Stimulated activated naive B cell treated with anti-CD40 and anti-IgM and Interleukin-4, amounts not matched to agents 10 μg/mL and 1 μg/mL and 100 μg/mL, for 72 hours (primary cell): Measurements from ENCODE around the gene OR10H5.
"Not testable (repeated sequence)": the region's sequence is repeated elsewhere in the genome, so short reads cannot be mapped to it uniquely, and the experiment has no call there.

Experiments used
- ATAC-seq, 2 donors: fragments of 150-1000 bp; cut with Tn5 transposase; replicated peaks; 2 replicates each; pipeline ENCODE4 v1.10.0; 2021; ENCODE audit warnings: moderate library complexity in 1 of 2
- DNase-seq: peaks from one replicate; pipeline ENCODE4 v3.0.0; 2021
- H3K27ac Mint-ChIP-seq: one replicate; pipeline ENCODE4 v1.8.0; 2022; ENCODE audit warnings: mild to moderate bottlenecking, mixed read lengths
- H3K27me3 Mint-ChIP-seq, 2 donors: one replicate each; pipeline ENCODE4 v1.8.0; 2022; ENCODE audit warnings: mixed read lengths in 2 of 2
- H3K36me3 Mint-ChIP-seq, 2 donors: one replicate each; pipeline ENCODE4 v1.8.0; 2022; ENCODE audit warnings: mixed read lengths in 2 of 2, mild to moderate bottlenecking in 1 of 2
- H3K4me1 Mint-ChIP-seq, 2 donors: one replicate each; pipeline ENCODE4 v1.8.0; 2022; ENCODE audit warnings: mixed read lengths in 2 of 2, mild to moderate bottlenecking in 1 of 2
- H3K4me3 Mint-ChIP-seq, 2 donors: one replicate each; pipeline ENCODE4 v1.8.0; 2022; ENCODE audit warnings: mild to moderate bottlenecking in 2 of 2, mixed read lengths in 2 of 2, moderate library complexity in 1 of 2
- H3K9me3 Mint-ChIP-seq, 2 donors: one replicate each; pipeline ENCODE4 v1.8.0; 2022; ENCODE audit warnings: mixed read lengths in 2 of 2, mild to moderate bottlenecking in 1 of 2

OR10H5 gene

GRCh38 chr19:15787611-15788155 is at the start of gene OR10H5:
TSS of gene OR10H5 (plus strand) at chr19:15787661. CDS start at chr19:15794049, 6,388 bp downstream.
- no peaks in the 10 kb centered on the region for H3K36me3 Mint-ChIP-seq
- H3K9me3 Mint-ChIP-seq, result peaks cover 0 to 1% of the 10 kb centered on the region in 2 donors
- H3K27ac Mint-ChIP-seq, result no peak within 1 kb of the TSS
- ATAC-seq (no peak), DNase-seq (no peak)
- peaks cover 28 to 47% of the 10 kb centered on the region in 2 donors for H3K27me3 Mint-ChIP-seq
- H3K4me3 Mint-ChIP-seq, result no peak within 1 kb of the TSS
- no peaks in the 10 kb centered on the region for H3K4me1 Mint-ChIP-seq

GRCh38 chr19:15737722-15738121 is 49.7 kb upstream of the OR10H5 start, which contains the start of gene OR10H3:
TSS of gene OR10H3 (plus strand) at chr19:15737985. CDS start at chr19:15741393, 3,408 bp downstream.
- Mint-ChIP-seq H3K27me3 (peaks cover 35 to 36% of the 10 kb centered on the region in 2 donors), H3K4me1 (no peaks in the 10 kb centered on the region), H3K9me3 (peaks cover 13% of the 10 kb centered on the region in 2 donors), H3K27ac (no peak within 1 kb of the TSS), H3K36me3 (peaks cover 0 to 5% of the 10 kb centered on the region in 2 donors), H3K4me3 (no peak within 1 kb of the TSS)
- ATAC-seq, result no peak
- DNase-seq, result no peak

- DNase-seq (no peak), ATAC-seq (no peak)
- no peak overlapping the region for H3K27ac Mint-ChIP-seq
- peaks cover 26 to 31% of the 10 kb centered on the region in 2 donors for H3K27me3 Mint-ChIP-seq
- H3K9me3 Mint-ChIP-seq, result peaks cover 13% of the 10 kb centered on the region in 2 donors
- no peak overlapping the region for H3K4me3 Mint-ChIP-seq
- H3K36me3 Mint-ChIP-seq, result peaks cover 0 to 5% of the 10 kb centered on the region in 2 donors
- no peaks in the 10 kb centered on the region for H3K4me1 Mint-ChIP-seq
These were observed 46.7 kb upstream of the OR10H5 start for GRCh38 chr19:15740785-15741184.

GRCh38 chr19:15748239-15748638 is 39.2 kb upstream of the OR10H5 start:
- peaks cover 0 to 1% of the 10 kb centered on the region in 2 donors for H3K9me3 Mint-ChIP-seq
- peaks cover 0 to 2% of the 10 kb centered on the region in 2 donors for H3K36me3 Mint-ChIP-seq
- DNase-seq (no peak), ATAC-seq (no peak)
- no peak overlapping the region for H3K27ac Mint-ChIP-seq
- peaks cover 35 to 50% of the 10 kb centered on the region in 2 donors for H3K27me3 Mint-ChIP-seq
- H3K4me3 Mint-ChIP-seq, result no peak overlapping the region
- no peaks in the 10 kb centered on the region for H3K4me1 Mint-ChIP-seq

- Mint-ChIP-seq H3K27ac (no peak overlapping the region), H3K9me3 (peaks cover 0 to 3% of the 10 kb centered on the region in 2 donors), H3K36me3 (peaks cover 0 to 2% of the 10 kb centered on the region in 2 donors), H3K27me3 (peaks cover 76 to 82% of the 10 kb centered on the region in 2 donors), H3K4me3 (no peak overlapping the region), H3K4me1 (no peaks in the 10 kb centered on the region)
- DNase-seq (no peak), ATAC-seq (no peak)
These were observed 29.1 kb upstream of the OR10H5 start for GRCh38 chr19:15758379-15758778.

- H3K36me3 Mint-ChIP-seq, result peaks cover 0 to 2% of the 10 kb centered on the region in 2 donors
- H3K27me3 Mint-ChIP-seq, result peaks cover 70 to 76% of the 10 kb centered on the region in 2 donors
- H3K4me3 Mint-ChIP-seq, result no peak overlapping the region
- H3K9me3 Mint-ChIP-seq, result peaks cover 0 to 7% of the 10 kb centered on the region in 2 donors
- H3K4me1 Mint-ChIP-seq, result no peaks in the 10 kb centered on the region
- no peak for ATAC-seq
- H3K27ac Mint-ChIP-seq, result no peak overlapping the region
- DNase-seq, result no peak
These were observed 27.4 kb upstream of the OR10H5 start for GRCh38 chr19:15759962-15760565.

GRCh38 chr19:15769586-15769985 is 17.9 kb upstream of the OR10H5 start:
- ATAC-seq (no peak), DNase-seq (no peak)
- Mint-ChIP-seq H3K4me1 (no peaks in the 10 kb centered on the region), H3K36me3 (no peaks in the 10 kb centered on the region), H3K4me3 (no peak overlapping the region), H3K27ac (no peak overlapping the region), H3K27me3 (peaks cover 62% of the 10 kb centered on the region in 2 donors), H3K9me3 (peaks cover 0 to 1% of the 10 kb centered on the region in 2 donors)

- peaks cover 75 to 77% of the 10 kb centered on the region in 2 donors for H3K27me3 Mint-ChIP-seq
- not testable (repeated sequence) for H3K36me3 Mint-ChIP-seq, ATAC-seq, H3K4me1 Mint-ChIP-seq, DNase-seq, H3K9me3 Mint-ChIP-seq, H3K27ac Mint-ChIP-seq, H3K4me3 Mint-ChIP-seq
These were observed 13.3 kb upstream of the OR10H5 start for GRCh38 chr19:15774159-15774558.

- Mint-ChIP-seq H3K36me3 (no peaks in the 10 kb centered on the region), H3K27me3 (peaks cover 66 to 74% of the 10 kb centered on the region in 2 donors), H3K27ac (no peak overlapping the region), H3K4me3 (no peak overlapping the region), H3K9me3 (no peaks in the 10 kb centered on the region), H3K4me1 (no peaks in the 10 kb centered on the region)
- ATAC-seq (no peak), DNase-seq (no peak)
These were observed 12.2 kb upstream of the OR10H5 start for GRCh38 chr19:15775249-15775648.

GRCh38 chr19:15776264-15776663 is 11.2 kb upstream of the OR10H5 start:
- H3K9me3 Mint-ChIP-seq, result no peaks in the 10 kb centered on the region
- no peak overlapping the region for H3K4me3 Mint-ChIP-seq
- ATAC-seq, result no peak
- H3K4me1 Mint-ChIP-seq, result no peaks in the 10 kb centered on the region
- peaks cover 58 to 67% of the 10 kb centered on the region in 2 donors for H3K27me3 Mint-ChIP-seq
- no peaks in the 10 kb centered on the region for H3K36me3 Mint-ChIP-seq
- no peak overlapping the region for H3K27ac Mint-ChIP-seq
- no peak for DNase-seq

- H3K27ac Mint-ChIP-seq, result no peak overlapping the region
These were observed 10.2 kb upstream of the OR10H5 start for GRCh38 chr19:15776991-15777970.

GRCh38 chr19:15779756-15780476 is 7.5 kb upstream of the OR10H5 start:
- Mint-ChIP-seq H3K27ac (no peak overlapping the region), H3K9me3 (peaks cover 0 to under 1% of the 10 kb centered on the region in 2 donors), H3K4me1 (no peaks in the 10 kb centered on the region), H3K36me3 (no peaks in the 10 kb centered on the region), H3K27me3 (peaks cover 39 to 46% of the 10 kb centered on the region in 2 donors), H3K4me3 (no peak overlapping the region)
- ATAC-seq, result peak in 1 of 2 donors; percentile 7
- DNase-seq, result no peak

More at GRCh38 chr19:15776991-15777970, 10.2 kb upstream of the OR10H5 start:
- Mint-ChIP-seq H3K4me1 (no peaks in the 10 kb centered on the region), H3K9me3 (no peaks in the 10 kb centered on the region), H3K27me3 (peaks cover 52 to 57% of the 10 kb centered on the region in 2 donors), H3K4me3 (no peak overlapping the region), H3K36me3 (no peaks in the 10 kb centered on the region)
- no peak for ATAC-seq
- DNase-seq, result no peak

GRCh38 chr19:15780610-15781418 is 6.6 kb upstream of the OR10H5 start:
- H3K4me3 Mint-ChIP-seq, result no peak overlapping the region
- peaks cover 0 to 1% of the 10 kb centered on the region in 2 donors for H3K9me3 Mint-ChIP-seq
- no peaks in the 10 kb centered on the region for H3K4me1 Mint-ChIP-seq
- ATAC-seq, result peak in 1 of 2 donors; percentile 42
- DNase-seq, result no peak
- H3K27ac Mint-ChIP-seq, result no peak overlapping the region
- peaks cover 30 to 40% of the 10 kb centered on the region in 2 donors for H3K27me3 Mint-ChIP-seq
- H3K36me3 Mint-ChIP-seq, result no peaks in the 10 kb centered on the region
